GM19239 (cell line): ENCODE results near the gene CLIC6.

Experiments
- DNase-seq: peaks from one replicate; pipeline ENCODE4 v3.0.0; 2011; ENCODE audit warnings: low spot score; ENCODE audit not compliant: insufficient read length
- FAIRE-seq: peaks from 2 replicates; lab custom pipeline; 2011; peaks lifted over from hg19 to GRCh38; lab: Jason Lieb, UNC

CLIC6 gene

GRCh38 chr21:34690041-34690792 lies 21.4 kb downstream of the CLIC6 start:
- DNase-seq (no peak), FAIRE-seq (no peak)

- no peak for FAIRE-seq
- DNase-seq, result no peak
Observed at GRCh38 chr21:34690793-34691175, 22.0 kb downstream of the CLIC6 start.

DNA sequence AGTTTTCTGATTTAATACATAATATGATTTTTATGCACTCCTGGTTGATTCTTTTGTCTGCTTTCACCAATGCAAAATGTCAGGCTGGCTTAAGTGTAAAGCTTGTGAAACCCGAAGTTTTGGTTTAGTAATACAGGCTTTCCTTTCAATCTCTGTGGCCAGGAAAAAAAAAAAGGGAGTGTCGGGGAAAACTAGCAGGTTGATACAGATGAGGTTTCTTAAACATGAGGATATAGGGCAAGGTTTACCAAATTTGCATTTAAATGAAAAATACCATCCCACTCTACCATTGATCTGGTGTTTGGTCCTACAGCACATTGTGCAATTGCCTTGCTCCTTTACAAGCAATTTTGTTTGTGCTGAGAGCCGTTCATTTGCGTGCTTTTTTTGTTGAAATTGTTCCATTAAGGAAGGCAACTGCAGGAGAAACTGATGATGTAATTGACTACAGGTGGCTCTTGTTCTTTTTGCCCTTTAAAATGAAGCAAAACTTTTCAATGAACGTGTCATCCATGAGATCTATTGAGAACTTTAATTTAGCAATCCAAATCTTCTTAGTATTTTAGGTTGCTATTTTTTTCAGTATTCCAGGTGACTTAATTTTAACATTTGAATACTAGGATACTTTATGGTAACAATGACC lies 22.7 kb downstream of the CLIC6 start:
- FAIRE-seq (no peak), DNase-seq (no peak)

DNA sequence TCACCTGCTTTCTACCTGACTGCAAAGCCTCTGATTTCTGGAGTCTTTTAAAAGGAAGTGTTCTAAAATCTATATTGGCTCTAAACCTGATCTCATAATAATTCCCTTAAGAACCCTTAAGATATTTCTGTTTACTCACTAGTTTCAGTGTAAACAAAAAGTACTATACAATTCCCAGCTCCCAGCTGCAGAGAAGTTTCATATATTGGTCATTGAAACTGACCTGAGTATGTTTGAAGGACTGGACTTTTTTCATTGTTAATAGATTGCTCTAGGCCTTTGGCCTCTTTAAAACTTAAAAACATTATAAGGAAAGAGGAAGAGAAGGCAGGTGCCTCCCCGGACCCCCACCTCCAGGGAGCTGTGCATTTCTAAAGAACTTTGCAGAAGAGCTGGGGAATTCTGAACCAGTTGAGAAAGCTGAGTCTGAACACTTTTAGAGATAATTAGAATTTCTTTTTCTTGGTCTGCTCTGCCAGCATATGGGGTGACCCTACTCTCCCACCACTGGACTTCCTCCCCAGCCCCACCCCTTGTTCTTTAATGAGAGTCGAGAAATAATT lies 23.7 kb downstream of the CLIC6 start:
- no peak for FAIRE-seq
- no peak for DNase-seq

DNA sequence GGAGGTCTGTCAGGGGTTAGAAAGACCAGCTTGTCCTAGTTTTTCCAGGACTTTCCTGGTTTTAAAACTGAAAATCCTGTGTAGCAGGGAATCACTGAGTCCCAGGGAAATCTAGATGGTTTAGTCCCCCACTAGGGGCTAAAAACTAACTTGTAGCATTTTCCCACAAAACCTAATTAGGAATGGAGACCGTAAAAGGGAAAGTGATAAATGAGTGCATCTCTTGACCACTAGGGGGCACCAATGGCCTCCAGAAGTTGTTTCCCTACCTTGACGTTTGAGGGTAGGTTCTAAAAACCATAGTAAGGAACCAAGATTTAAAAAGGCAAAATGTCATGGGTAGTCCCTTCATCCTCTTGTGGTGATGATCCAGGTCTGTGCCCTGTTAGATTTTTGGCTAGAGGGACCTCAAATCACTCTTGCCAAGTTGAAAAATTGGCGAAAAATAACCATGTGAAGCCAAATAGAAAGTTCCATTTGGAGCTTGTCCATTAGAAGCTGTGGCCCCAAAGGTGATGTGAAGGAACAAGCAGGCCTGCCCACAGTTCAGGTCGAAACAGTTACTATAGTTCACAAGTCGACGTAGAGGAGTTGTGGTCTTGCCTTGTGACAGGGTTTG lies 24.5 kb downstream of the CLIC6 start:
- FAIRE-seq, result peak; percentile 76
- DNase-seq, result no peak

DNA sequence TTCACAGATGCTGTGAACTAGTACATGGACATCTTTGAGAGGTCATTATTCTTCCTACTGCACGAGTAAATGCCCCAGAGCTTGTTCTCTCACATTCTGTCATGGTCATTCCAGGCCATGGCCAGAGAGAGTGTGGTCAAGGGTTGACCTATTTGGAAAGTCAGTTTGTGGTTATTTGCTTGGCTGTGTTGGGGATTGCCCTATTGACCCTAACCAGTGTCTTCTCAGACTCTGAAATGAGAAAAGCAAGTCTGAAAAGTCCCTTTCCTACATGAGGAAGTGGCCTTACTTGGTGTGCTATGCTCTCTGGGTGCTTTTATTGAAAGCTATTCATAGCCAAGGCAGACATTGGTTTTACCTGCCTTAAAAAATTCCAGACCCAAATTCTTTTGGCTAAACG lies 26.6 kb downstream of the CLIC6 start:
- DNase-seq (peak; percentile 21), FAIRE-seq (peak; percentile 21)

DNA sequence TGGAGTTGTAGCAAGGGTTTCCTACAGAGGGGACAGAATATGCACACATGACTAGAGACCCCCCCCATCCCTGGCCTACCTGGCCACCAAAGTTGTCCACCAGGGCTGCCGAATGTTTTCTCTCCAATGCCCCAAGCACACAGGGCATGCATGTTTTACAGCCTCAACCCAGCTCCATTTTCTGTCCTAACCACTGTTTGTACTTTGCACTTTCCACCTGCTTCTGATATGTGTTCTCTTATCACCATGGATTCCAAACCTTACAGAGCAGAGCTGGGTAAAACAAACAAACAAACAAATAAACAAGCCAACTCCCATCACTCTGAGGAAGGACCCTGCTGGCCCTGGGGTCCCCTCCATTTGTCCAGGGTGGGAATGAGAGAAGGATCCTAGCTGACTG lies 27.3 kb downstream of the CLIC6 start:
- DNase-seq, result no peak
- no peak for FAIRE-seq

- no peak for DNase-seq
- FAIRE-seq, result no peak
Observed at GRCh38 chr21:34697826-34698225, 29.0 kb downstream of the CLIC6 start.

GRCh38 chr21:34698270-34699015 lies 29.6 kb downstream of the CLIC6 start:
- FAIRE-seq, result no peak

GRCh38 chr21:34700605-34701004 lies 31.8 kb downstream of the CLIC6 start:
- DNase-seq (no peak), FAIRE-seq (no peak)

More at GRCh38 chr21:34698270-34699015, 29.6 kb downstream of the CLIC6 start:
- DNase-seq, result no peak

GRCh38 chr21:34701726-34702125 lies 32.9 kb downstream of the CLIC6 start:
- DNase-seq, result no peak
- FAIRE-seq, result no peak

- no peak for DNase-seq
- FAIRE-seq, result no peak
Observed at GRCh38 chr21:34702341-34703170, 33.8 kb downstream of the CLIC6 start.

DNA sequence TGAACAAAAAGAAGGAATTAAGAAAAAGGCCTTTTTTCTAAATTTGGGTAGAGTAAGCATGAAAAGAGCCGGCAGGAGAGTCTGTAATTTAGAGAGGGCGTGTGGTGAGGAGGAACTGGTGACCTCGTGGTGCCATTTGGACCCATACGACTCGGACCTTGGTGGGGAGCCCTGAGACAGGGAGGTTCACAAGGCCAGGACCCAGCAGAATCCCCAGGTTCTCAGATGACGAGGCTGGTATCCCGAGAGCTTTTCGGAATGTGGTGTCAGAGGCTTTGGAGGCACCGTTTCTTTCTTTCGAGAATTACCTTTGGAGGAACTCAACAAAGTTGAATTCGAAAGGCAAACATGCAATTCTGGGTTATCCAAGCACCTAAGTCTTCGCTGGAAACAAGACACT lies 34.8 kb downstream of the CLIC6 start:
- DNase-seq (no peak), FAIRE-seq (no peak)

- FAIRE-seq (no peak), DNase-seq (no peak)
Observed at GRCh38 chr21:34704119-34704518, 35.3 kb downstream of the CLIC6 start.

- FAIRE-seq (no peak), DNase-seq (no peak)
Observed at GRCh38 chr21:34705011-34705410, 36.2 kb downstream of the CLIC6 start.

GRCh38 chr21:34706337-34706736 lies 37.5 kb downstream of the CLIC6 start:
- FAIRE-seq (no peak), DNase-seq (no peak)

- peak; percentile 54 for DNase-seq
- peak; percentile 78 for FAIRE-seq
Observed at GRCh38 chr21:34707876-34708325, 39.1 kb downstream of the CLIC6 start.

- DNase-seq (no peak), FAIRE-seq (no peak)
Observed at GRCh38 chr21:34713621-34714020, 44.8 kb downstream of the CLIC6 start.

DNA sequence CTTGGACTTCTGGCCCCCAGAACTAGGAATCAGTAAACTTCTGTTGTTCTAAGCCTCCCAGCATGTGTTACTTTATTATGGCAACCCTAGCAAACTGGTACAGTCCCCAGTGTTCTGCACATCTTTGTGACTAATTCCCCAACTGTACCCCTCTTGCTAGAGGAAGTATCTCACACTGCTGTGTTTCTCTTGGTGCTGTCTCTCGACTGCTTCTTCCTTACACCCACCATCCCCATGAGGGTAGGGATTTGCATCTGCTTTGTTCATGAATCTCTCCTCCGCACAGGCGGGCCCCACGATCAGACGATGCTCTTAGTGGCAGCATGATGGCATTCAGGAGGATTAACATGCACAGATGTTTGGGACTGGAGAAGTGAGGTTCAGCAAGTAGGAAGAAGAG lies 46.7 kb downstream of the CLIC6 start:
- peak; percentile 44 for FAIRE-seq

More for the DNA sequence above, 46.7 kb downstream of the CLIC6 start:
- no peak for DNase-seq
